Activated CD8-positive, alpha-beta T cell treated with anti-CD3 and anti-CD28 coated beads for 36 hours (primary cell): ENCODE measurements around the gene SIL1. TPM values are rescaled to one million over a fixed set of nuclear protein-coding genes. Genes with fewer than 3 reads are reported as not detected.

Source experiments
- total RNA-seq, 2 experiments: library from RNA; stranded (reverse); gene quantifications; one replicate each; pipeline ENCODE4 v1.2.3, GENCODE V29; 2021

Gene SIL1
- total RNA-seq, 2 experiments from 2014 or later, result 27.6 to 32.3 TPM

Other genes starting within 250 kb of the SIL1 start
- gene MATR3, start 95.4 kb upstream of the SIL1 start, total RNA-seq, result 100 to 1,000 TPM; 181 to 209 TPM
- 100 to 1,000 TPM; 110 to 113 TPM for gene PAIP2, start 143.5 kb upstream of the SIL1 start, total RNA-seq
- under 1 TPM; 0.63 to 0.89 TPM for gene SLC23A1, start 184.9 kb upstream of the SIL1 start, total RNA-seq
- 10 to 100 TPM; 14.4 to 14.5 TPM for gene MZB1, start 191.5 kb upstream of the SIL1 start, total RNA-seq
- 1 to 10 TPM; 3.9 to 4.1 TPM for gene PROB1, start 196.7 kb upstream of the SIL1 start, total RNA-seq
- gene SPATA24, start 205.7 kb upstream of the SIL1 start, total RNA-seq, result 1 to 10 TPM; 4.3 to 4.4 TPM
- 10 to 100 TPM; 24.9 to 27.5 TPM for gene DNAJC18, start 241.2 kb upstream of the SIL1 start, total RNA-seq